Measurements from ENCODE around the gene CSK. TPM values are rescaled to one million over a fixed set of nuclear protein-coding genes. Genes with fewer than 3 reads are reported as not detected.

CSK gene
- polyA plus RNA-seq, 3 donors: 37.6 to 54.0 (median 39.3) TPM

GRCh38 chr15:74840851-74841775, 59.2 kb downstream of the CSK start:
- no peak for DNase-seq (ENCODE audit: low read depth in 3 of 3, low spot score in 2 of 3)

GRCh38 chr15:74841891-74842373, 60.1 kb downstream of the CSK start:
- DNase-seq (ENCODE audit: low read depth in 3 of 3, low spot score in 2 of 3): no peak

- peak; percentile 62 to 80 (median 69) for DNase-seq (ENCODE audit: low read depth in 3 of 3, low spot score in 2 of 3)
Measured at GRCh38 chr15:74842581-74843444, 60.9 kb downstream of the CSK start, which contains the start of gene ULK3. ULK3 (minus strand) TSS chr15:74843156; CDS start chr15:74843105, 51 bp downstream.

- DNase-seq (ENCODE audit: low read depth in 3 of 3, low spot score in 2 of 3): no peak
Measured at GRCh38 chr15:74843445-74843828, 61.6 kb downstream of the CSK start.

- no peak for DNase-seq (ENCODE audit: low read depth in 3 of 3, low spot score in 2 of 3)
Measured at GRCh38 chr15:74843891-74844299, 62.0 kb downstream of the CSK start.

GRCh38 chr15:74844319-74845207, 62.7 kb downstream of the CSK start:
- no peak for DNase-seq (ENCODE audit: low read depth in 3 of 3, low spot score in 2 of 3)

GRCh38 chr15:74845208-74845568, 63.3 kb downstream of the CSK start:
- no peak for DNase-seq (ENCODE audit: low read depth in 3 of 3, low spot score in 2 of 3)

GRCh38 chr15:74845581-74845980, 63.7 kb downstream of the CSK start:
- DNase-seq (ENCODE audit: low read depth in 3 of 3, low spot score in 2 of 3): no peak

- no peak for DNase-seq (ENCODE audit: low read depth in 3 of 3, low spot score in 2 of 3)
Measured at GRCh38 chr15:74847432-74847831, 65.6 kb downstream of the CSK start.

- no peak for DNase-seq (ENCODE audit: low read depth in 3 of 3, low spot score in 2 of 3)
Measured at GRCh38 chr15:74850393-74850792, 68.5 kb downstream of the CSK start.

- DNase-seq (ENCODE audit: low read depth in 3 of 3, low spot score in 2 of 3): no peak
Measured at GRCh38 chr15:74851960-74852359, 70.1 kb downstream of the CSK start.

Other genes starting within 250 kb of the CSK start
- gene ARID3B, start 240.9 kb upstream of the CSK start, polyA plus RNA-seq (ENCODE audit: insufficient read length in 3 of 3): 10 to 100 TPM; 11.4 to 12.1 (median 11.5) TPM
- gene CLK3, start 166.2 kb upstream of the CSK start, polyA plus RNA-seq (ENCODE audit: insufficient read length in 3 of 3): 10 to 100 TPM; 62.5 to 73.9 (median 65.6) TPM
- 10 to 100 TPM; 38.6 to 43.2 (median 41.9) TPM for gene EDC3, start 86.1 kb upstream of the CSK start, polyA plus RNA-seq (ENCODE audit: insufficient read length in 3 of 3)
- gene CYP1A1, start 56.6 kb upstream of the CSK start, polyA plus RNA-seq (ENCODE audit: insufficient read length in 3 of 3): under 1 TPM in 2 of 3 donors, not detected in 1; 0.07 TPM
- under 1 TPM; 0.10 to 0.18 (median 0.11) TPM for gene CYP1A2, start 33.2 kb upstream of the CSK start, polyA plus RNA-seq (ENCODE audit: insufficient read length in 3 of 3)
- not detected for gene LMAN1L, start 30.8 kb downstream of the CSK start, polyA plus RNA-seq (ENCODE audit: insufficient read length in 3 of 3)
- not detected for gene CPLX3, start 44.5 kb downstream of the CSK start, polyA plus RNA-seq (ENCODE audit: insufficient read length in 3 of 3)
- gene ULK3, start 61.1 kb downstream of the CSK start, polyA plus RNA-seq (ENCODE audit: insufficient read length in 3 of 3): 10 to 100 TPM; 26.0 to 32.9 (median 31.5) TPM
- 10 to 100 TPM; 63.1 to 75.9 (median 69.4) TPM for gene SCAMP2, start 91.3 kb downstream of the CSK start, polyA plus RNA-seq (ENCODE audit: insufficient read length in 3 of 3)
- 10 to 100 TPM; 60.4 to 68.7 (median 67.0) TPM for gene MPI, start 108.0 kb downstream of the CSK start, polyA plus RNA-seq (ENCODE audit: insufficient read length in 3 of 3)
- 10 to 100 TPM; 51.6 to 58.1 (median 55.9) TPM for gene FAM219B, start 124.8 kb downstream of the CSK start, polyA plus RNA-seq (ENCODE audit: insufficient read length in 3 of 3)
- 100 to 1,000 TPM; 214 to 217 (median 215) TPM for gene COX5A, start 156.0 kb downstream of the CSK start, polyA plus RNA-seq (ENCODE audit: insufficient read length in 3 of 3)
- gene RPP25, start 174.7 kb downstream of the CSK start, polyA plus RNA-seq (ENCODE audit: insufficient read length in 3 of 3): 1 to 10 TPM; 2.0 to 2.5 (median 2.1) TPM
- gene SCAMP5, start 213.5 kb downstream of the CSK start, polyA plus RNA-seq (ENCODE audit: insufficient read length in 3 of 3): 10 to 100 TPM; 19.8 to 24.5 (median 21.6) TPM
- gene PPCDC, start 241.5 kb downstream of the CSK start, polyA plus RNA-seq (ENCODE audit: insufficient read length in 3 of 3): 10 to 100 TPM; 11.0 to 13.7 (median 13.7) TPM